ENCODE data around the gene RILPL1.
"Not testable (repeated sequence)": the region's sequence is repeated elsewhere in the genome, so short reads cannot be mapped to it uniquely, and the experiment has no call there.

The RILPL1 gene, protein sequence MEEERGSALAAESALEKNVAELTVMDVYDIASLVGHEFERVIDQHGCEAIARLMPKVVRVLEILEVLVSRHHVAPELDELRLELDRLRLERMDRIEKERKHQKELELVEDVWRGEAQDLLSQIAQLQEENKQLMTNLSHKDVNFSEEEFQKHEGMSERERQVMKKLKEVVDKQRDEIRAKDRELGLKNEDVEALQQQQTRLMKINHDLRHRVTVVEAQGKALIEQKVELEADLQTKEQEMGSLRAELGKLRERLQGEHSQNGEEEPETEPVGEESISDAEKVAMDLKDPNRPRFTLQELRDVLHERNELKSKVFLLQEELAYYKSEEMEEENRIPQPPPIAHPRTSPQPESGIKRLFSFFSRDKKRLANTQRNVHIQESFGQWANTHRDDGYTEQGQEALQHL

DNA sequence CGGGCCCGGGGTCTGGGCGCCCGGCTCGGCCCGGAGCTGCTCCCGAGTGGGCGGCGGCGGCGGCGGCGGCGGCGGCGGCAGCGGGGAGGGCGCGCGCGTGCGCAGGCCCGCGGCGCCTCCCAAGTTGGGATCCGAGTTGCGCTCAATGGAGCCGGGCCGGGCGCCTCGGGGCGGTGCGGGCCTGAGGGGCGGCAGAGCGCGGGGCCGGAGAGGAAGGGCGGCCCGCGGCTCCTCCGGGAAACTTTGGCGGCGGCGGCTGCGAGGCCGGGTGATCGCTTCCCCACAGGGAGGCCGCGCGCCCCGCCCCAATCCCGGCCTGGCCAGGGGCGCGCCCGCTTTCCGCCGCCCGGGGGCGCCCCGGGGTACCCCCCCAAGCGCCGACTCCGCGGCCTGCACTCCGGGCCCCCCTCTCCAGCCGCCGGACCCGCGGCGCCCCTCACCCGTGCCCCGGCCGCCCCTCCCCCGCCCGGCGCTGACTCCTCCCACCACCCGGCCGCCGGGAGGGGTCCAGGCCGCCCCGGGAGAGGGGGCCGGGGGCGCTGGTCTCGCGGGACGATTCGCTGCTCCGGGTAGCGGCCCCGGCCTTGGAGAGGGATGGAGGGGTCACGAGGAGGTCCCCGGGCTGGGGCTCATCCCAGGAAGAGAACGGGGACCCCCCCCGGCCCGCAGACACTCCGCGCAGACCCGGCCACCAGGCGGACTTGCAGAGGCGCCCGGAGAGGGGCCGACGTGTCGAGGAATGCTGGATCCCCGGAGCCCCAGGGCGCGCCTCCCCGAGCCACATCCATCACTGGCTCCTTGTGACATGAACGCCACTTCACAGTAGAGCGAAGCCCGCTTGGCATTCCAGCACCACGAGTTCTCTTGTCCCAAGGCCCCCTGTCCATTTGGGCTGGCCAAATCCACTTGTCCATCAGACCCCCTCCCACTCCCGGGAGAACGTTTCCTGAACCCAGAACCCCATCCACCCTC is at the start of gene RILPL1:
RILPL1 (minus strand) TSS at position 48 of the 972 bp plus-strand sequence. CDS start 237 bp downstream, outside the sequence.
- DNase-seq (ENCODE audit: low read depth): peak; percentile 21

DNA sequence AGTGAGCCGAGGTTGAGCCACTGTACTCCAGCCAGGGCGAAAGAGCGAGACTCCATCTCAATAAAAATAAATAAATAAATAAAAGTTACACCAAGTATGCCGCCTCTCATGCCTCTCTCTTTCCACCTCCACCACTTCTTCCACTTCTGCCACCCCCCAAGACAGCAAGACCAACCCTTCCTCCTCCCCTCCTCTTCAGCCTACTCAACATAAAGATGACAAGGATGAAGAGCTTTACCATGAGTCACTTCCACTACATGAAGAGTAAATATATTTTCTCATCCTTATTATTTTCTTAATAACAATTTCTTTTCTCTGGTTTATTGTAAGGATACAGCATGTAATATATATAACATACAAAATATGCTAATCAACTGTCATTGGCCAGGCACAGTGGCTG is 47.3 kb upstream of the RILPL1 start:
- DNase-seq (ENCODE audit: low read depth): no peak

DNA sequence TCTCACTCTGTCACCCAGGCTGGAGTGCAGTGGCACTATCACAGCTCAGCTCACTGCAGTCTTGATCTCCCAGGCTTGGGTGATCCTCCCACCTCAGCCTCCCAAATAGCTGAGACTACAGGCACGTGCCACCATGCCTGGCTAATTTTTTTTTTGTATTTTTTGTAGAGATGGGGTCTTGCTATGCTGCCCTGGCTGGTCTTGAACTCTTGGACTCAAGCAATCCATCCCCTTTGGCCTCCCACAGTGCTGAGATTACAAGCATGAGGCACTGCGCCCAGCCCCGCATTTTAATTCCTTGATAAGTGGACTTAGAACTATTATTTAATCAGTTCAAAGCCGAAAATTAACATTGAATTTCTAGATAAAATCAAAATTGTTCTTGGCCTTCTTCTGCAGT is 45.3 kb upstream of the RILPL1 start:
- DNase-seq (ENCODE audit: low read depth): not testable (repeated sequence)

DNA sequence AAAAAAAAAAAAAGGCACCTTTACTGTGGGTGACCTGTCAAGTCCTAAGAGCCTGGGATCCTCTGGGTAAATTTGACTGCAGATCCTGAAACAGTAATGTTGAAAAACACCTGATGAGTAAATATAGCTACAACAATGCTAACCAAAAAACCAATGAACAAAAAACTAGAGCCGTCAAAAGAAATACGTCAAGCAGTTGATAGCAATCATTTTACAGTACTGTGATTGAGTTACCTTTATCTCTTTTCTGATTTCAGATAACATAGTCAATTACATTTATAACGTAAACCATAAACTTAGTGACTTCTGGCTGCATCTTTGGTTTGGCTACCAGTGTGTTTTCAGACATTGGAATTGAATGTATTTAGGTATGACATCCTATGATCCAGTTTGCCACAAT is 44.7 kb upstream of the RILPL1 start:
- DNase-seq (ENCODE audit: low read depth): no peak

DNA sequence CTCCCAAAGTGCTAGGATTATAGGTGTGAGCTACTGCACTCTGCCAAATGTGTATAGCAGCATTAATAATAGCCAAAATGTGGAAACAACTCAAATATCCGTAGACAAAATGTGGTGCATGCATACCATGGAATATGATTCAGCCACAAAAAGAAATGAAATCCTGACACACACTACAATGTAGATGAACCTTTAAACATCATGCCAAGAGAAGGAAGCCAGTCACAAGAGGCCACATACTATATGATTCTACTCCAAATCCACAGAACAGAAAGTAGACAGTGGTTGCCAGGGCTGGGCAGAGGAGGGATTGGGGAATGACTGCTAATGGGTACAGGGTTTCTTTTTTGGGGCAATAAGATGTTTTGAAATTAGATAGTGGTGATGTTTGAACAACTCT is 43.1 kb upstream of the RILPL1 start:
- no peak for DNase-seq (ENCODE audit: low read depth)

DNA sequence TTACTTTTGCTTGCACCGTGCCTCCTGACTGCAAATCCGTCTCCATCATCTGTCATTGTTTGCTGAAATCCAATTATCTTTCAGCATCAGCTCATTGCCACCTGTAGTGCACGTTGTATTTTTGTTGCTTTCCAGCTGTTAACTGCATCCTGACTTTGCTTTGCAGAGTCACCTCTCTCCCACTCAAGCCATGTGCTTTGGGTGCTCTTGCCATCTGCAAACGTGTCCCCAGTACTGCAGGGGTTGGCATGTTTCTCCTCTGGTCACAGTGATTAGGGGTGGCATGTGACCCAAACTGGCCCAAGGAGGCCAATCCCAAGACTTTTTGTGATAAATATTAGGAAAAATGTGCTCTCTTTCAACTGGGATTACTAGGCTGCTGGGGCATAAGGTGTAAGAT is 40.4 kb upstream of the RILPL1 start:
- DNase-seq (ENCODE audit: low read depth): no peak

DNA sequence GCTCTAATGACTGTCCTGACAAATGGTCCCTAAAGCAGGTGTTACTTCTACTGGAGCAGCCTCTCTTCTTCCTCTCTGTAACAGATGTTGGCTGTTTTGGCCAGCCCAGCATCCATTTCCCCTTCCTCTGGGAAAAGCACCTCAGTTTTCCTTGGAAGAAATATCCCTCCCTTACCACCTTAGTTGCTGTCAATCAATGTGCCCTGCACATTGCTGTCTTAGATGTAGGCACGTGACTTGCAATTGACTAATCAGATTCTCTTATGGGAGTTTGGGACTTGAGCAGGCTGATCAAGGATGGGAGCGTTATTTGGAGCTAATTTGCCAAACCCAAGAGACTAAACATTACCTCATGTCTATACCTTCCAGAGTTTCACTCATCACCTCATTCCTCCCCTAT is 38.9 kb upstream of the RILPL1 start:
- no peak for DNase-seq (ENCODE audit: low read depth)

DNA sequence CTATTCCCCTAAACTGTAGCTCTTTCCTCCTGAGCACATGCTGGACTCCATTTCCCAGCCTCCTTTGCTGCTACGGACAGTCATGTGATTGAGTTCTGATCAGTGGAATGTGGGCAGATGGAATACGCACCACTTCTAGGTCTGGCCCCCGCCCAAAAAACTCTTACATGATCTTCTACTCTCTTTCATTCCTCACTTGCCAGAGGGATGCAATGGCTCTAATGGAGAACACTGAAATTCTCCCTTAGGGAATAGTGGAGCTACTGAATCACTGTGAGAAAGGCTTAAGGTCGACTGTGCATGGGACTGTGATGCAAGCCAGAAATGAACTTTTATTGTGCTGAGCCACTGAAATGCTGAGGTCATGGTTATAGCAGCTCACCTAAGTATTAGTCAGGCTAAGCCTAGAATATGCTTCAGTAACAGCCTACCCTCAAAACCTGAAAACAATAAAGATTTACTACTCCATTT is 37.9 kb upstream of the RILPL1 start:
- no peak for DNase-seq (ENCODE audit: low read depth)

DNA sequence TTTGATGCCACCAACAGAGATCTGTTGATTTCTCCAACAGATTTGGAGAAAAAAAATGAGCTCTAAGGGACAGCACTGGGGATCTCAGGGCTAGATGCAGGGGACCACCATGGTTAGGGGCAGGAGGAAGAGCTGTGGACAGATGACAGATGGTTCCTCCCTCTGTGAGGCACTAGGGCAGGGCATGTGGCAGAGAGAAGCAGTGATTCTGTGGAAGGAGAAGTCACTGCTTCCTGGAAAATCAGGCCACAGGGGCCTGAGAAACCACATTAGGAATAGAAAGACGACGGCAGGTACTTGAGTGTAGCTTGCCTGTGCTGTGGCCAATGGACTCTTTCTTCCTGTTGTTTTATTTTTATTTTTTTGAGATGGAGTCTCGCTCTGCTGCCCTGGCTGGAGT is 25.9 kb upstream of the RILPL1 start:
- DNase-seq (ENCODE audit: low read depth): no peak

DNA sequence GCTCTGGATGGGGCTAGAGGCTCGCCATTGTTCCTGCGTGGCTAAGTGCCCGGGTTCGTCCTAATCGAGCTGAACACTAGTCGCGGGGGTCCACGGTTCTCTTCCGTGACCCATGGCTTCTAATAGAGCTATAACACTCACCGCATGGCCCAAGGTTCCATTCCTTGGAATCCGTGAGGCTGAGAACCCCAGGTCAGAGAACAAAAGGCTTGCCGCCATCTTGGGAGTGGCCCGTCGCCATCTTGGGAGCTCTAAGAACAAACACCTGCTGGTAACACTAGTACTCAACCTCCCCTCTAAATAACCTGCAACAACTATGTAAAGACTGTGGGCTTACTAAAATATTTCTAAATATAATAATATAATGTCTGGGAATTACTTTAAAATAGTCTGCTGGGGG is 25.0 kb upstream of the RILPL1 start:
- DNase-seq (ENCODE audit: low read depth): not testable (repeated sequence)

DNA sequence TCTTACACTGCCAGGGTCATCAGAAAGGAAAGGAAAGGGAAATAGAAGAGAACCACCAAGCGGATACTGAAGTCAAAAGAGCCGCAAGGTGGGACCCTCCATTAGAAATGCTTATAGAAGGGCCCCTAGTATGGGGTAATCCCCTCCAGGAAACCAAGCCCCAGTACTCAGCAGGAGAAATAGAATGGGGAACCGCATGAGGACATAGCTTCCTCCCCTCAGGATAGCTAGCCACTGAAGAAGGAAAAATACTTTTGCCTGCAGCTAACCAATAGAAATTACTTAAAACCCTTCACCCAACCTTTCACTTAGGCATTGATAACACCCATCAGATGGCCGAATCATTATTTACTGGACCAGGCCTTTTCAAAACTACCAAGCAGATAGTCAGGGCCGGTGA is 21.3 kb upstream of the RILPL1 start:
- not testable (repeated sequence) for DNase-seq (ENCODE audit: low read depth)

DNA sequence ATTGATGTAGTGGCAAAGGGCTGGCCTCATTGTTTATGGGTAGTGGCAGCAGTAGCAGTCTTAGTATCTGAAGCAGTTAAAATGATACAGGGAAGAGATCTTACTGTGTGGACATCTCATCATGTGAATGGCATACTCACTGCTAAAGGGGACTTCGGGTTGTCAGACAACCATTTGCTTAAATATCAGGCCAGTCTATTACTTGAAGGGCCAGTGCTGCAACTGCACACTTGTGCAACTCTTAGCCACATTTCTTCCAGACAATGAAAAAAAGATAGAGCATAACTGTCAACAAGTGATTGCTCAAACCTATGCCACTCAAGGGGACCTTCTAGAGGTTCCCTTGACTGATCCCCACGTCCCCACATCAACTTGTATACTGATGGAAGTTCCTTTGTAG is 20.6 kb upstream of the RILPL1 start:
- DNase-seq (ENCODE audit: low read depth): not testable (repeated sequence)

DNA sequence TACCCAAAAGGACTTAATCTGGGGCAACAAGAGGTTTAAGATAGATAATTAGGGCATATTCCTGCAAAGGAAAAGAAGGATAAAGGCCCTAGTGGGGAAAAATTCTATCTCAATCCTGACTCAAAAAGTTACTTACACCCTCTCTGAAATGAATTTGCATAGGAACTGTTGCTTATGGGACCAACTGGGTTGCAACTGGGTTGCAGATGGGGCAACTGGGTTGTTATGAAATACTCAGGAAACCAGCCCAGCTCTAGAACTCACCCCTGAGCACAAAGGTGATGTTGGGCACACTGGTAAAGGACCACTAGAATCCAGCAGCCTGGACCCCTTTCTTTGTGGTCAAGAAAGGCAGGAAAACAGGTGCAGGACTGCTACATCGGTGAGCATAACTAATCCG is 17.2 kb upstream of the RILPL1 start:
- no peak for DNase-seq (ENCODE audit: low read depth)

DNA sequence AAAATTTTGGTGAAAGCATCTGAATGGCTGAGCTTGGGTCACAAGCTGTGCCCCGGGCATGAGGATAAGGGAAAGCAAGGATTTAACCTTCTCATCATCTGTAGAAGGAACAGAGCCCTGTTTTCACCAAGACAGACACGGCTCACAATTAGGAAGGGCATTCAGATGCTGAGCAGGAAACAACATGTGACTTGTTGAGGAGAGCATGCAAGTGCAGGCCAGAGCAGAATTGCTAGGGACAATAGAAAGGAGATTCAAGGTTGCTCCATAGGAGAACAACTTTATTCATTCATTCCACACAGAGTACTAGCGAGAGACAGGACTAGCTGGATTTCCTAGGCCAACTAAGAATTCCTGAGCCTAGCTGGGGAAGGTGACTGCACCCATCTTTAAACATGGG is 14.6 kb upstream of the RILPL1 start:
- no peak for DNase-seq (ENCODE audit: low read depth)

DNA sequence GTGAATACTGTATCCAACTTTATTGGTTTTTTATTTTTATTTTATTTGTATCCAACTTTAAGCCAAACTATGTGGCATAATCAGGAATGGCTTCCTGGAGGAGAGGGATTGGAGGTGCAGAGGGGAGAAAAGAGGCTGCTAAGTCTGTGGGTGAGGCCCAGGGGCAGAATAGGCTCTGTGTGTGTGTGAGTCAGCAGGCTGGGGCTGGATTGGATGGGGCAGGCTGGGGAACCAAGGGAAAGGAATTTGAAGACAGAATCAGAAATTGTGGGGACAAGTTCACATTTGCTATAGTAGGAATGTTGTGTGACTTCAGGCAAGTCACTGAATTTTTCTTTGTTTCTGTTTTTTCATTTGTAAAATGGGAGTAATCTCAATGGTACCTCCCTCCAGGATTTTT is 12.8 kb upstream of the RILPL1 start:
- DNase-seq (ENCODE audit: low read depth): no peak

DNA sequence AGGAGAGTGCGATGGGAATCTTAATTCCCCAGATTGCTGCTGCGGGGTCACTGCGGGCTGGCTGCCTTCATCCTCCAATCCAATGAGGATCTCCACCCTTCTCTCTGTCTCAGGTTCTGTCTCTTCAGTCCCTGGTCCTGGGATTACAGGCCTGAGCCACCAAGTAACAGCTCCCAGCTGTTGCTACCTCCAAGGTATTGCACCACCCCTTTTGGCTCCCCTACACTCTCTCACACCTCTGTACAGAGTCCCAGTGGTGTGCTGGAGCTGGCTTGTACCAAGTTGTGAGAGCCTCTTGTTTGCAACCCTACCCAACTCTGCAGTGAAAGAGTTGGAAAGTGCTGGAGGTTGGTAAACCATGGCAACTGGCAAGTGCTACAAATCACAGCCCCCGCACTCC is 10.0 kb upstream of the RILPL1 start:
- no peak for DNase-seq (ENCODE audit: low read depth)

DNA sequence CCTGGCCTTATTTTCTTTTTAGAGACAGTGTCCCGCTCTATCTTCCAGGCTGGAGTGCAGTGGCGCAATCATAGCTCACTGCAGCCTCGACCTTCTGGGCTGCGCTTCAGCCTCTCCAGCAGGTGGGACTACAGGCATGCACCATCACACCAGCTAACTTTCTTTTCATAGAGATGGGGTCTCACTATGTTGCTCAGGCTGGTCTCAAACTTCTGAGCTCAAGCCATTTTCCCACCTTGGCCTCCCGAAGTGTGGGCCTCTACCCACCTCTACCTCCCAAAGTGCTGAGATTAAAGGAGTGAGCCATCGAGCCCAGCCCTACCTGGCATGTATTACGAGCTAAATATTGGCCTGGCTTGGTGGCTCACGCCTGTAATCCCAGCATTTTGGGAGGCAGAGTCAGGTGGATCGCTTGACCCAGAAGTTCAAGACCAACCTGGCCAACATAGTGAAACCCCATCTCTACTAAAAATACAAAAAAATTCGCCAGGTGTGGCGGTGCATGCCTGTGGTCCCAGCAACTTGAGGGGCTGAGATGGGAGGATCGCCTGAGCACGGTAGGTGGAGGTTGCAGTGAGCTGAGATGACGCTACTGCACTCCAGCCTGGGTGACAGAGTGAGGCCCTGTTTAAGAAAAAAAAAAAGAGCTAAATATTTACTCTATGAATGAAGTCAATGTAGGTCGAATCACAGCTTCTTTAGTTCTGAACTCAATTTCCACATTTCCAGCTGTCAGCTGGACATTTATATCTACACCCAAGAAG is 7.6 kb upstream of the RILPL1 start:
- DNase-seq (ENCODE audit: low read depth): no peak

DNA sequence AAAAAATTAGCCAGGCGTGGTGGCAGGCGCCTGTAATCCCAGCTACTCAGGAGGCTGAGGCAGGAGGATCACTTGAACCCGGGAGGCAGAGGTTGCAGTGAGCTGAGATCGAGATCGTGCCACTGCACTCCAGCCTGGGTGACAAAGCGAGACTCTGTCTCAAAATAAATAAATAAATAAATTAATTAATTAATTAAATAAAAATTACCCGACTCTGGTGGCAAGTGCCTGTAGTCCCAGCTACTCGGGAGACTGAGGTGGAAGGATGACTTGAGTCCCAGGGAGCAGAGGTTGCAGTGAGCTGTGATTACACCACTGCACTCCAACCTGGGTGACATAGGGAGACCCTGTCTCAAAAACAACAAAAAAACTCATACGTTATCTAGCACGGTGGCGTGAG is 2.4 kb upstream of the RILPL1 start:
- DNase-seq (ENCODE audit: low read depth): not testable (repeated sequence)

DNA sequence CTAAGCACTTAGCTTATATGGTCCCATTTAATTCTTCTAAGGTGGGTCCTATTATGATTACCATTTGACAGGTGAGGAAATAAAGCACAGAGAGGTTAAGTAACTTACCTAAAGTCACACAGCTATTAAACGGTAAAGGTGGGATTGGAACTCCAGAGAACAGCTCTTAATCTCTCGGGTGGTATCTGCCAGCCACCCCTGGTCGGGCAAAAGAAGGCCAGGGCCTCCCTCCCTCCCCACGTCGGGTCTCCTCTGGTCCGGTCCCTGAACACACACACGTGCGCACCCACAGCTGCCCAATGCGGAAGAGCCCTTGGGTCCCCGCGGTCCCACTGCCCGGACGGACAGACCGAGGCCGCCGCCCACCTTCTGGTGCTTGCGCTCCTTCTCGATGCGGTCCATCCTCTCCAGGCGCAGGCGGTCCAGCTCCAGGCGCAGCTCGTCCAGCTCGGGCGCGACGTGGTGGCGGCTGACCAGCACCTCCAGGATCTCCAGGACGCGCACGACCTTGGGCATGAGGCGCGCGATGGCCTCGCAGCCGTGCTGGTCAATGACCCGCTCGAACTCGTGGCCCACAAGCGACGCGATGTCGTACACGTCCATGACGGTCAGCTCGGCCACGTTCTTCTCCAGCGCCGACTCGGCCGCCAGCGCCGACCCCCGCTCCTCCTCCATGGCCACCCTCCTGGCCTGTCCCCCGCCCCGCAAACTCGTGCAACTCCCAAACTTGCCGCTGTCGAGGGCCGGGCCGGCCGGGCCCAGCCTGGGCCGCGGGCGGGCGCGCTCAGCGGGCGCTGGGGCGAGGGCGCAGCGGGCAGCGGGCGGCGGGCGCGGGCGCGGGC is 490 bp downstream of the RILPL1 start:
- DNase-seq (ENCODE audit: low read depth): no peak

DNA sequence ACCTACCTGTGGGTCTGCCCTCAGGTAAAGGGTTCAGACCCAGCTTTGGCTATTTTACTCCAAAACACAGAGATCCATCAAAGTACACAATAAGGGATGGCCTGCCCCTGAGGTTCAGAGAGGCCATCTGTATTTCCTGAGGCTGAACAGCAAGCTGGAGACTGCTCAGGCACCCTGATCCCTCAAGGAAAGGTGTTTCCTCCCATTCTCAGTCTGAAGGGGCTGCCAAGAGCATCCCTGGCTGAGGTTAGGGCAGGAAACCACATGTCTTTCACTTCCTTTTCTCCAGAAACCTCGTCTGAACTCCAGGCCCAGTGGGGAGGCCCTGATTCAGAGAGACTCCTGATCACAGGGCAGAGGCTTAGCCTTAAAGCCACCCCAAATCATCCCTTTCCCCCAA is 1.5 kb downstream of the RILPL1 start:
- DNase-seq (ENCODE audit: low read depth): no peak

DNA sequence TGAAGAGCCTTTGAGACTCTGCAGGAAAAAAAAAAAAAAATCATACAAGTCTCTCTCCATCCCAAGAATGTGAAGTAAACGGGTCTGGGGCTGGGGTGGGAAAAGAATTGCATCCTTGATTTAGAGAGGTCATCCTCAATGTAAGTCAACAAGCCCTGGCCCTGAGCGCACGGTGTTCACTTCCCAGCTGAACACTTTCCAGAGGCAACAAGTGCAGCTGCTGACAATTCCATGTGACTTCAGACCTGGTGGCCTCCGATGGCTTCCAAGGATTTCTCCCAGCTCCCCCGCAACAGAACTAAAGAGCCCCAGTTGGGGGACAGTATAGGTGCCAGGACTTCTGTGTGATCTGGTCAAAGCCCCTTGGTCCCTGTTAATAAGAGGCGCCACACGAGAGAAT is 2.4 kb downstream of the RILPL1 start:
- DNase-seq (ENCODE audit: low read depth): no peak
